HG02870 (cell line): Measurements from ENCODE around the gene ZNF280A.
"Not testable (repeated sequence)": the region's sequence is repeated elsewhere in the genome, so short reads cannot be mapped to it uniquely, and the experiment has no call there.

Experiments used
- ATAC-seq: cut with Tn5 transposase; IDR thresholded peaks from one replicate; pipeline ENCODE4 v1.9.1; 2021; ENCODE audit warnings: mild to moderate bottlenecking, moderate library complexity; ENCODE audit not compliant: unreplicated experiment

Gene ZNF280A

GRCh38 chr22:22474733-22475132 lies 45.3 kb downstream of the ZNF280A start:
- ATAC-seq, result no peak

GRCh38 chr22:22471104-22471503 lies 49.0 kb downstream of the ZNF280A start:
- ATAC-seq, result not testable (repeated sequence)

- ATAC-seq, result no peak
These were observed 50.5 kb downstream of the ZNF280A start for GRCh38 chr22:22469527-22469926.

GRCh38 chr22:22468794-22469469 lies 51.1 kb downstream of the ZNF280A start:
- ATAC-seq, result not testable (repeated sequence)

GRCh38 chr22:22467112-22467511 lies 53.0 kb downstream of the ZNF280A start:
- no peak for ATAC-seq

GRCh38 chr22:22465782-22466181 lies 54.3 kb downstream of the ZNF280A start:
- ATAC-seq, result no peak

- ATAC-seq, result no peak
These were observed 54.9 kb downstream of the ZNF280A start for GRCh38 chr22:22465094-22465602.

GRCh38 chr22:22464541-22465054 lies 55.5 kb downstream of the ZNF280A start:
- ATAC-seq, result no peak

GRCh38 chr22:22463855-22464540 lies 56.1 kb downstream of the ZNF280A start:
- ATAC-seq, result no peak
